Hindlimb muscle (tissue), 1 donor: Measurements from ENCODE around the gene SCYGR7. TPM values are rescaled to one million over a fixed set of nuclear protein-coding genes. Genes with fewer than 3 reads are reported as not detected.
"Not testable (repeated sequence)": the region's sequence is repeated elsewhere in the genome, so short reads cannot be mapped to it uniquely, and the experiment has no call there.

Source experiments
- DNase-seq: peaks from one replicate; pipeline ENCODE4 v3.0.0-alpha.2; 2013
- polyA plus RNA-seq: library from polyadenylated mRNA; unstranded; fragments of 120-200 nt; gene quantifications from one replicate; pipeline ENCODE4 v1.2.1, GENCODE V29; 2013; ENCODE audit not compliant: insufficient read length

SCYGR7 gene
- not detected for polyA plus RNA-seq

- no peak for DNase-seq
Measured at GRCh38 chr2:227728035-227728434, at the start of gene SCYGR7. Gene SCYGR7, plus strand, starts transcription at chr2:227728335. Its CDS starts 0 bp downstream, at chr2:227728335.

GRCh38 chr2:227684258-227684657 lies 43.9 kb upstream of the SCYGR7 start:
- no peak for DNase-seq

GRCh38 chr2:227687189-227687588 lies 40.9 kb upstream of the SCYGR7 start:
- no peak for DNase-seq

- no peak for DNase-seq
Measured at GRCh38 chr2:227696990-227697679, 31.0 kb upstream of the SCYGR7 start.

- DNase-seq: no peak
Measured at GRCh38 chr2:227701556-227701955, 26.6 kb upstream of the SCYGR7 start.

- no peak for DNase-seq
Measured at GRCh38 chr2:227703280-227703732, 24.8 kb upstream of the SCYGR7 start.

- no peak for DNase-seq
Measured at GRCh38 chr2:227703961-227704360, 24.2 kb upstream of the SCYGR7 start.

- no peak for DNase-seq
Measured at GRCh38 chr2:227706859-227707258, 21.3 kb upstream of the SCYGR7 start.

GRCh38 chr2:227707390-227707789 lies 20.7 kb upstream of the SCYGR7 start:
- no peak for DNase-seq

GRCh38 chr2:227710986-227711385 lies 17.1 kb upstream of the SCYGR7 start:
- DNase-seq: no peak

- no peak for DNase-seq
Measured at GRCh38 chr2:227713291-227713690, 14.8 kb upstream of the SCYGR7 start.

- peak; percentile 3 for DNase-seq
Measured at GRCh38 chr2:227716501-227716900, 11.6 kb upstream of the SCYGR7 start.

- peak; percentile 95 for DNase-seq
Measured at GRCh38 chr2:227717687-227718567, 10.2 kb upstream of the SCYGR7 start, which contains the start of gene SLC19A3. Gene SLC19A3, minus strand, starts transcription at chr2:227718028. Its CDS starts 15,710 bp downstream, at chr2:227702318.

- no peak for DNase-seq
Measured at GRCh38 chr2:227719641-227720040, 8.5 kb upstream of the SCYGR7 start.

- DNase-seq: no peak
Measured at GRCh38 chr2:227720680-227721079, 7.5 kb upstream of the SCYGR7 start.

- not testable (repeated sequence) for DNase-seq
Measured at GRCh38 chr2:227722821-227723220, 5.3 kb upstream of the SCYGR7 start.

GRCh38 chr2:227724394-227725039 lies 3.6 kb upstream of the SCYGR7 start, which contains the start of gene SCYGR6:
Gene SCYGR6, minus strand, starts transcription at chr2:227724757. Its CDS starts 0 bp downstream, at chr2:227724757.
- DNase-seq: no peak

GRCh38 chr2:227739351-227739750 lies 11.2 kb downstream of the SCYGR7 start:
- no peak for DNase-seq

GRCh38 chr2:227740705-227741104 lies 12.6 kb downstream of the SCYGR7 start:
- DNase-seq: not testable (repeated sequence)

- no peak for DNase-seq
Measured at GRCh38 chr2:227745594-227745993, 17.5 kb downstream of the SCYGR7 start, which contains the start of gene SCYGR8. Gene SCYGR8, plus strand, starts transcription at chr2:227745894. Its CDS starts 0 bp downstream, at chr2:227745894.

- DNase-seq: no peak
Measured at GRCh38 chr2:227748079-227748478, 19.9 kb downstream of the SCYGR7 start.

GRCh38 chr2:227756261-227756660 lies 28.1 kb downstream of the SCYGR7 start:
- DNase-seq: not testable (repeated sequence)
